ENCODE measurements around the gene MROH2B. TPM values are rescaled to one million over a fixed set of nuclear protein-coding genes. Genes with fewer than 3 reads are reported as not detected.

MROH2B gene
- total and polyA plus RNA-seq, 2 of the 13 experiments (the other 11 are each of a cell fraction or from before 2014, with no cell fraction given), result not detected

DNA sequence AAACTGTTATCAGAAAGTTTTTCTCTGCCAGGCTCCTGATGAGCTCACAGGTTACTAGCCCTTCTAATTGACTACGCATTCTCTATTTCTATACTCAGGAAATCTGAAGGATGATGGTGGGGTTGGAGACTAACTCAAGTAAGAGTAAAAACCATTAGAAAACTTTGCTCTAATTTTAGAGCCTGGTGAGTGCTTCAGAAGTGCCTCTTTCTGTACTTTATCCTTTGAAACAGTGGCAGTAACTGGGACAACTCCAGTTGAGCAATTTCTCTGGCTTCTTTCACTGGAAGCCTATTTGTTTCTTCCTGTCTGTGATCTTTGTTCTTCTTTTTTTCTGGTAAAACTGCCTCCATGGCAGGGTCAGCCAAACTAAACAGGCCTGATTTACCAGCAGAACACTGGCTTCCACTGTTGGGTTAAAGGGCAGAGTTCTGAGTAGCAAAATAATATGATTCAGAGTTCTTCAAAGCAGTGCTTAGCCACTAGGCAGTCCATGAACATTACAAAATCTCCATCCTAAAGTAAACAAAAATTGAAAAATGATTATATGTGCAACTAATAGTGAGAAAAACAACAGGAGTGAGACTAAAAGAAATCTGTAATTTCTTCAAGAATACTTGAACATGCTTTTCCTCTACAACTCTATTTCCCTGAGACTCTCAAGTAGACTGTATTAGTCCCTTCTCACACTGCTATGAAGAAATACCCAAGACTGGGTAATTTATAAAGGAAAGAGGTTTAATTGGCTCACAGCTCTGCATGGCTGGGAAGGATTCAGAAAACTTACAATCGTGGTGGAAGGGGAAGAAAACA, 79.8 kb downstream of the MROH2B start (continued):
- no peak for TF ChIP-seq SMAD1 (CRISPR knock-in tag; IDR thresholded peaks at IDR 0.05; ENCODE audit: borderline replicate concordance, low read depth)
- peak; percentile 44; the same call in 1 of the 2 replicates for TF ChIP-seq YEATS2 (CRISPR knock-in tag; IDR thresholded peaks at IDR 0.05; ENCODE audit: borderline replicate concordance)
- TF ChIP-seq BCL6 (CRISPR knock-in tag; IDR thresholded peaks at IDR 0.05), result peak; percentile 71
- TF ChIP-seq HOMEZ (CRISPR knock-in tag; IDR thresholded peaks at IDR 0.05; ENCODE audit: low read depth), result peak; percentile 94
- no peak for TF ChIP-seq ATF1 (CRISPR knock-in tag; IDR thresholded peaks at IDR 0.05)
- no peak for TF ChIP-seq AGO1 (IDR thresholded peaks at IDR 0.05; ENCODE audit: low read depth, low read length, poor library complexity, severe bottlenecking)
- TF ChIP-seq SNRNP70 (IDR thresholded peaks at IDR 0.05; ENCODE audit: low read depth, low read length), result no peak
- TF ChIP-seq CEBPB (IDR thresholded peaks at IDR 0.05; ENCODE audit: borderline replicate concordance, low read depth, low read length), result peak; percentile 95
- TF ChIP-seq ZNF317 (CRISPR knock-in tag; IDR thresholded peaks at IDR 0.05), result 0 out of 2 replicates have a peak, but pooled peaks have one; percentile 57
- TF ChIP-seq ZNF607 (CRISPR knock-in tag; IDR thresholded peaks at IDR 0.05; ENCODE audit: borderline replicate concordance), result no peak
- TF ChIP-seq ZNF589 (CRISPR knock-in tag; conservative IDR thresholded peaks at IDR 0.05), result no peak
- no peak for TF ChIP-seq ZNF512 (CRISPR knock-in tag; IDR thresholded peaks at IDR 0.05)
- TF ChIP-seq GABPB1 (CRISPR knock-in tag; IDR thresholded peaks at IDR 0.05), result no peak
- TF ChIP-seq ELF4 (CRISPR knock-in tag; IDR thresholded peaks at IDR 0.05; ENCODE audit: borderline replicate concordance), result no peak
- no peak for TF ChIP-seq ZNF550 (CRISPR knock-in tag; IDR thresholded peaks at IDR 0.05; ENCODE audit: borderline replicate concordance)
- TF ChIP-seq REL (CRISPR knock-in tag; conservative IDR thresholded peaks at IDR 0.05), result no peak
- TF ChIP-seq GTF2F1 (IDR thresholded peaks at IDR 0.05; ENCODE audit: low read length), result no peak
- peak; percentile 92 for TF ChIP-seq ZGPAT (CRISPR knock-in tag; IDR thresholded peaks at IDR 0.05)
- TF ChIP-seq HOXA7 (CRISPR knock-in tag; IDR thresholded peaks at IDR 0.05), result no peak
- no peak for TF ChIP-seq SRSF4 (IDR thresholded peaks at IDR 0.05; ENCODE audit: low read depth, low read length, poor library complexity, severe bottlenecking)
- TF ChIP-seq ZBED4 (CRISPR knock-in tag; IDR thresholded peaks at IDR 0.05; ENCODE audit: borderline replicate concordance), result peak; percentile 50; the same call in 1 of the 2 replicates

Data from HepG2 (cell line).